Small intestine (tissue), 7 donors: Measurements from ENCODE around the gene NUP210. TPM values are rescaled to one million over a fixed set of nuclear protein-coding genes. Genes with fewer than 3 reads are reported as not detected.

Experiments
- DNase-seq, 2 donors: peaks; one replicate each; pipeline versions ENCODE4 v3.0.0 to v3.0.0-alpha.2; 2013
- FAIRE-seq: peaks from 2 replicates; lab custom pipeline; 2012; peaks lifted over from hg19 to GRCh38; lab: Jason Lieb, UNC
- H3K27ac ChIP-seq, 3 donors: one replicate each; pipeline ENCODE4 v1.5.1; 2013; ENCODE audit warnings: low read length in 2 of 3, mild to moderate bottlenecking in 2 of 3, control low read depth in 1 of 3, inconsistent platforms in 1 of 3, low read depth in 1 of 3, moderate library complexity in 1 of 3
- H3K27me3 ChIP-seq, 3 donors: one replicate each; pipeline ENCODE4 v1.6.1; 2013; ENCODE audit warnings: low read length in 3 of 3, inconsistent platforms in 1 of 3; ENCODE audit not compliant: control insufficient read depth in 3 of 3, insufficient read depth in 3 of 3
- H3K36me3 ChIP-seq, 3 donors: one replicate each; pipeline ENCODE4 v1.6.1; 2013; ENCODE audit warnings: low read length in 3 of 3, inconsistent platforms in 1 of 3, low read depth in 1 of 3, mild to moderate bottlenecking in 1 of 3, moderate library complexity in 1 of 3; ENCODE audit not compliant: control insufficient read depth in 3 of 3, insufficient read depth in 2 of 3
- H3K4me1 ChIP-seq, 3 donors: one replicate each; pipeline ENCODE4 v1.6.1; 2013; ENCODE audit warnings: low read length in 2 of 3, inconsistent platforms in 1 of 3, low read depth in 1 of 3, mild to moderate bottlenecking in 1 of 3, moderate library complexity in 1 of 3; ENCODE audit not compliant: control insufficient read depth in 3 of 3, insufficient read depth in 2 of 3
- H3K4me3 ChIP-seq, 3 donors: one replicate each; pipeline ENCODE4 v1.5.1; 2013; ENCODE audit warnings: low read length in 3 of 3, control low read depth in 1 of 3, inconsistent platforms in 1 of 3, low read depth in 1 of 3, mild to moderate bottlenecking in 1 of 3, moderate library complexity in 1 of 3
- H3K9me3 ChIP-seq, 2 donors: one replicate each; pipeline ENCODE4 v1.6.1; 2013; ENCODE audit warnings: low read depth in 1 of 2, low read length in 1 of 2; ENCODE audit not compliant: control insufficient read depth in 2 of 2, insufficient read depth in 1 of 2
- WGBS, 3 donors: extraction: QIAGEN DNeasy Blood & Tissue Kit; methylation state at CpG; one replicate each; pipeline ENCODE4 v1.1.7; 2013; 5-methylcytosine and 5-hydroxymethylcytosine counted together
- polyA plus RNA-seq, 4 donors: library from polyadenylated mRNA; stranded (reverse) in 3 of 4; unstranded in 1 of 4; fragments of 200-250 nt in 3 of 4; fragments of 120-200 nt in 1 of 4; gene quantifications; one replicate each; pipeline versions ENCODE4 v1.2.1 to v1.2.3, GENCODE V29; 2013
- donor health status: healthy with polysubstance abuse.
- donor health status: control.
- donor health status: control.
- donor health status: Bipolar disorder and iron deficiency.
- donor health status: healthy.

NUP210 gene
- polyA plus RNA-seq, 4 donors = 0.22 to 36.4 (median 5.6) TPM

DNA sequence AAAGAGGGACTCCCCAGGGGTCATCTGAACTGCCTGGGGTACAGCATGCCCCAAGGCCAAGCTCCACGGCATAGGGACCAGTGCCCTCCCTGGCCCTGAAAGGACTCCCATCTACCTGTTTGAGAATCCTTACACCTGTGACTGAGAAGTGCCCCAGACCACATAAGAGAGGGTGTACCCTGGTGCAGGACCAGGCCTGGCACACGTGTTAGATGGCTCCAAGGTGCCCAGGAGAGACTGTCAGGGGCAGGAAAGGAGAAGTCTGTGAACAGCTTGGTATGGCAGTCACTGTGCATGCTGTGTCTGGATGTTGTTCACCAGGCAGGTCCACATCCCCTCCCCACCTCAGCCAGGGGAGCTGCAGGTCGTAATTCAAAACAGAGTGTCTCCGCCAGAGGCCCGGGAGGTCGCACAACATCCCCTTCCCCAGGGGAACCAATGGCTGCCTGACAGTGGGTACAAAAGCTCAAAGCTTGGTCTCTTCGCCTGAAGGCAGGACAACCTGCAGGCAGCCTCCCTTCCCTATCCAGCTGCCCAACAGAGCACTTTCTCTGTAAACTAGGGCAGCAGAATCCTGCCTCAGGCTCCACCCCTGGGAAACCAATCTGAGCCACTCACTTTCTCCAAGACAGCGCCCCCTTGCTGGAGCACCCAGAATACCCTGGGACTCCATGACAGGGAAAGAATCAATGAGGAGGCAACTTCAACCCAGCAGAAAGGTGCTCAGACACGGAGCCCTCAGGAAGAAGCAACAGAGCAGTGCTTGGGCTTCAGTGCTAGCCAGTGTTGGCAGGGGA is 3.9 kb downstream of the NUP210 start:
- H3K36me3 ChIP-seq = peaks cover 0 to 2% (median 0%) of the 10 kb centered on the region in 3 donors
- H3K9me3 ChIP-seq = no peaks in the 10 kb centered on the region
- H3K27ac ChIP-seq = no peak overlapping the region
- H3K4me3 ChIP-seq = no peak overlapping the region
- FAIRE-seq = no peak
- peaks cover 0 to 13% (median 4%) of the 10 kb centered on the region in 3 donors for H3K4me1 ChIP-seq
- 68 to 84% (median 72%) methylated on average over 9 of the region's 9 CpGs for WGBS, 3 donors
- H3K27me3 ChIP-seq = peaks cover 0 to 5% (median 2%) of the 10 kb centered on the region in 3 donors
- DNase-seq = no peak

- H3K27ac ChIP-seq = no peak overlapping the region
- H3K27me3 ChIP-seq = peaks cover 0 to 5% (median 2%) of the 10 kb centered on the region in 3 donors
- H3K9me3 ChIP-seq = no peaks in the 10 kb centered on the region
- H3K4me1 ChIP-seq = peaks cover 0 to 6% (median 4%) of the 10 kb centered on the region in 3 donors
- no peak overlapping the region for H3K4me3 ChIP-seq
- no peak for FAIRE-seq
- DNase-seq = no peak
- WGBS, 3 donors = 77 to 86% (median 82%) methylated on average over 15 of the region's 15 CpGs
- peaks cover 0 to 2% (median 0%) of the 10 kb centered on the region in 3 donors for H3K36me3 ChIP-seq
These were observed 4.7 kb downstream of the NUP210 start for GRCh38 chr3:13415236-13415986.

GRCh38 chr3:13414040-13414729 is 5.9 kb downstream of the NUP210 start:
- H3K27me3 ChIP-seq = peaks cover 0 to 3% (median 2%) of the 10 kb centered on the region in 3 donors
- peak overlapping the region in 2 of 3 donors; percentile 8 to 82 for H3K27ac ChIP-seq
- H3K36me3 ChIP-seq = peaks cover 0 to 2% (median 0%) of the 10 kb centered on the region in 3 donors
- peak in 1 of 2 donors; percentile 47 for DNase-seq
- whole genome bisulfite sequencing, 3 donors = 56 to 74% (median 64%) methylated on average over 14 of the region's 14 CpGs
- no peak for FAIRE-seq
- no peak overlapping the region for H3K4me3 ChIP-seq
- peaks cover 0 to 4% (median 3%) of the 10 kb centered on the region in 3 donors for H3K4me1 ChIP-seq
- peaks cover 0 to under 1% of the 10 kb centered on the region in 2 donors for H3K9me3 ChIP-seq

GRCh38 chr3:13411186-13411860 is 8.8 kb downstream of the NUP210 start:
- H3K4me1 ChIP-seq = peaks cover 0 to 4% (median 0%) of the 10 kb centered on the region in 3 donors
- peaks cover 0 to 8% (median 0%) of the 10 kb centered on the region in 3 donors for H3K36me3 ChIP-seq
- 41 to 68% (median 54%) methylated on average over 6 of the region's 6 CpGs for WGBS, 3 donors
- DNase-seq (no peak), FAIRE-seq (no peak)
- H3K27me3 ChIP-seq = no peaks in the 10 kb centered on the region
- no peak overlapping the region for H3K4me3 ChIP-seq
- H3K27ac ChIP-seq = no peak overlapping the region
- H3K9me3 ChIP-seq = peaks cover 0 to 18% of the 10 kb centered on the region in 2 donors

DNA sequence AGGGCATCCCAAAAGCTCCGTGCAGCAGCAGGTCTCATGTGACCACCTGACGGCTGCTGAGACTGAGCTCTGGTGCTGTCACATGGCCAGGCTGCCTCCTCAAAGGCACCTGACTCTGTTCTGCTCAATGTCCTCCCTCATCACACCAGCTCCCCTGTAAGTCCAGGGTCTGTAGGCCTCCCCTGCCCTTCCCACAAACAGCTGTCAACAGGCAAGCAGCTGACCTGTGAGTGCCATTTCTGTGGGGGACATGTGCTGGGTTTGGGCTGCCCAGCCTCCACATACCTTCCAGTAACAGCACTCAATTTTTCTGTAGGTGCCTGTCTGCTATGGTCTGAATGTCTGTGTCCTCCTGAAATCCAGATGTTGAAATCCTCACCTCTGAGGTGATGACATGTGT is 11.2 kb downstream of the NUP210 start:
- Histone ChIP-seq H3K9me3 (peaks cover 0 to 20% of the 10 kb centered on the region in 2 donors), H3K4me3 (no peak overlapping the region), H3K4me1 (no peaks in the 10 kb centered on the region), H3K27ac (no peak overlapping the region), H3K36me3 (peaks cover 0 to 6% (median 0%) of the 10 kb centered on the region in 3 donors), H3K27me3 (no peaks in the 10 kb centered on the region)
- WGBS, 3 donors = 89 to 97% (median 95%) methylated on average over 2 of the region's 2 CpGs
- FAIRE-seq (no peak), DNase-seq (no peak)

DNA sequence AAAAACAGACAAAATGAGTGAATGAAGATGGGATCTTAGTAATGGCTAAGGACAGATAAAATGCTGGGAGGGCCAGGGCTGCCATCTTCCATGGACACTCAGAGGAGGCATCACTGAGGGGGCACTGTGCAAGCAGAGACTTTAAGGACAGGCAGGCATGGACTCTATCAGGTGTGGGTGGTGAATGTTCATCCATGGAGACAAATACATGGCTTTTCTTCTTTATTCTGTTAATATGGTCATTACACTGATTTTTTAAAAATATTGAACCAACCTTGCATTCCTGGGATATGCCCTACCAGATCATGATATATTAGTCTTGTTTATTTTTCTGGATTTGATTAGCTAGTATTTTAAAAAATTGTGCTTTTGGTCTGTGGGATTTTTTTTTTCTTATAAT is 12.2 kb downstream of the NUP210 start:
- FAIRE-seq (no peak), DNase-seq (no peak)
- H3K4me3 ChIP-seq = no peak overlapping the region

DNA sequence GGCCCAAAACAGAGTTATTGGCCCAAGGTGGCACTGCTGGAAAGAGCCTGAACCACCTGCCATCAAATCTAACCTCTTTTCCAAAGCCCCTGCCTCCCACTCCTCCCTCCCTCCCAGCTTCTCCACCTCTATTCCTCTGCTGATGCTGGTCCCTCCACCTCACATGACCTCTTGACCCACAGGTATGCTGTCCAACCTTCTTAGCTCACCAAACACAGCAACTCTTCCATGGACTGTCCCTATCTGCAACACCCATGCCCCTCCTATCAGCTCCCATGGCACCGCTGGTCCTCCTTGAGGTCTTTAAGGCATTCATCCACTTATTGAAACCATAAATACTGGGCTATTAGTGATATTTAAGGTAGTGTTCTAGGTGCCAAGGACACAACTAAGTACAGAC is 12.6 kb downstream of the NUP210 start:
- FAIRE-seq (no peak), DNase-seq (no peak)
- Histone ChIP-seq H3K4me1 (no peaks in the 10 kb centered on the region), H3K36me3 (peaks cover 0 to 11% (median 0%) of the 10 kb centered on the region in 3 donors), H3K9me3 (peaks cover 0 to 26% of the 10 kb centered on the region in 2 donors), H3K27ac (no peak overlapping the region), H3K27me3 (no peaks in the 10 kb centered on the region), H3K4me3 (no peak overlapping the region)
- WGBS, 3 donors = 94 to 100% (median 97%) methylated on average over 1 of the region's 1 CpG

More for the DNA sequence above, 12.2 kb downstream of the NUP210 start:
- peaks cover 0 to 26% of the 10 kb centered on the region in 2 donors for H3K9me3 ChIP-seq
- no peaks in the 10 kb centered on the region for H3K4me1 ChIP-seq
- no peaks in the 10 kb centered on the region for H3K27me3 ChIP-seq
- H3K36me3 ChIP-seq = peaks cover 0 to 11% (median 0%) of the 10 kb centered on the region in 3 donors
- no peak overlapping the region for H3K27ac ChIP-seq
